NK-92 treated with Interleukin-12 subunit alpha and Interleukin-12 subunit beta, amount 100 ng/mL, for 24 hours (cell line): ENCODE data around the gene WDFY3.
"Not testable (repeated sequence)": the region's sequence is repeated elsewhere in the genome, so short reads cannot be mapped to it uniquely, and the experiment has no call there.

Source experiments
- DNase-seq: peaks from one replicate; lab custom pipeline; 2025; lab: John Stamatoyannopoulos, UW

The WDFY3 gene

GRCh38 chr4:84718699-84719098 is 247.8 kb downstream of the WDFY3 start:
- no peak for DNase-seq

DNA sequence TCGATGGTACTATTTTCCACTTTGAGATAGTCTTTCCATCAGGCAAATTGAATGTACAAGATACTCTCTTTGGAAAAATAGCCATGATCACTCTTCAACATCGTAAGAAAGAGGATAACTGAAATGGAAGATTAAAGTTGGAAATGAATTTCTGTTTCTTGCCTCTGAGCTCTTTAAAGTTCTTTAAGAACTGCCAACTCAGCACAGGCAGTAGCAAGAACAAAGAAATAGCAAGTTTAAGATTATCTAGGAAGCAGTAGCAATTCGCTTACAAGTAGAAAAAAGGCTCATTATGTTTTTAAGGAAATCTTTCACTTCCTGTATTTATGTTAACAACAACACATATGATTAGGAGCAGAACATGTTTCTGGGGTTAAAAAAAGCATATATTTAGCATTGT is 255.9 kb downstream of the WDFY3 start:
- DNase-seq, result no peak

GRCh38 chr4:84708406-84709135 is 257.9 kb downstream of the WDFY3 start:
- no peak for DNase-seq

- no peak for DNase-seq
These were observed 260.2 kb downstream of the WDFY3 start for GRCh38 chr4:84706286-84706685.

GRCh38 chr4:84699001-84699671 is 267.4 kb downstream of the WDFY3 start:
- no peak for DNase-seq

- no peak for DNase-seq
These were observed 268.8 kb downstream of the WDFY3 start for GRCh38 chr4:84697615-84698201.

DNA sequence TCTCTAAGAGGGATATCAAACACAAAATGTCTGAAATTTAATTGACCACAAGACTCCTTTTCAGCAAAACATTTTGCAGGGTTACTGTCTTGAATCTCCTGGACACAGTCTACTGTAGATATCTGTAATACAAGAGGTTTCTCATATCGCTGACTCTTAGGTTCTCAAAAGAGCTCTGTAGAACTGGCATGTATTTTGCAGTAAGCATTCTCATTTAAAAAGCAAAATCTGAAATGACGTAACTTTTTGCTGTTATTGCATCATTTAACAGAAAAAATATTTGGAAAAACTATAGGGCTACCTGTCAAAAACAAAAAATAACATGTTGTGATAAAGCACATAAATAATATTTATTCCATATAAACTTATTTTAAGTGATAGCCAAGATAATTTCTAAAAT is 269.3 kb downstream of the WDFY3 start:
- no peak for DNase-seq

DNA sequence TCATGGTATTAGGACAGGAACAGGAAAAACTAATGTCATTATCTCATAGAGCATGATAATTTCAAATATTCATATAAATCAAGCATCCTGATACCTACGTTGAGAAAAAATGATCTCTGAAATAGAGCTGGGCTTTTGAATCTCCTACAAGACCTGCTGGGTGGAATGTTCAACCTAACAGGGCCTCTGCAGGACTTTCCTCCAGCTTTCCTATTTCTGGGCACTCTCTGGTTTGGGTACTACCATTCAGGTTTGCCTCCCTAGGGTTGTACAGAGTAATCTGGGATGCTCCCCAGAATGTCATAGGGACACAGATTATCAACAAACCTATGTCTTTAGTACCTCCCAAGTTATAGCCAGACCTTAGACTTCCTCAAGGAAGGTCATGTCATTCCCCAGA is 274.7 kb downstream of the WDFY3 start:
- DNase-seq, result no peak

GRCh38 chr4:84691170-84691691 is 275.3 kb downstream of the WDFY3 start:
- no peak for DNase-seq

DNA sequence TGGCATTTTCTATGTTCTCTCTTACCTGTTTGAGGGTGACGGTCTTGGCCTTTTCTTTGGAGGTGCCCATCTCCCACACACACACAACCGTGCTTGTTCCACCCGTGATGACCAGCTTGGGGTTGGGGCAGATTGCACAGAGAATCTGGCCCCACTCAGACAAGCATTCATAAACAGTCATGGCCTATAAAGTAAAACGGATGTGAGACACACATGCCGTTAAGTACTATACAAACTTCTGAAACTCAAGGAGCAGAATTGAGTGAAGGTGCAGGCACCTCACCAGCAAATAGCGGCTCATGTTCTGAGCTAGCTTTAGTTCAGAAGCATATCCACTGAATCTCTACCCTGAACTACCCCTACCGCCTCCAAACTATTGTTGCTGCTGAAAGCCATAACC is 276.0 kb downstream of the WDFY3 start:
- no peak for DNase-seq

GRCh38 chr4:84689197-84689596 is 277.3 kb downstream of the WDFY3 start:
- DNase-seq, result no peak

- DNase-seq, result no peak
These were observed 277.9 kb downstream of the WDFY3 start for GRCh38 chr4:84688605-84689004.

GRCh38 chr4:84685105-84685504 is 281.4 kb downstream of the WDFY3 start:
- no peak for DNase-seq

GRCh38 chr4:84684361-84684760 is 282.1 kb downstream of the WDFY3 start:
- DNase-seq, result no peak

GRCh38 chr4:84683064-84683850 is 283.2 kb downstream of the WDFY3 start:
- no peak for DNase-seq

DNA sequence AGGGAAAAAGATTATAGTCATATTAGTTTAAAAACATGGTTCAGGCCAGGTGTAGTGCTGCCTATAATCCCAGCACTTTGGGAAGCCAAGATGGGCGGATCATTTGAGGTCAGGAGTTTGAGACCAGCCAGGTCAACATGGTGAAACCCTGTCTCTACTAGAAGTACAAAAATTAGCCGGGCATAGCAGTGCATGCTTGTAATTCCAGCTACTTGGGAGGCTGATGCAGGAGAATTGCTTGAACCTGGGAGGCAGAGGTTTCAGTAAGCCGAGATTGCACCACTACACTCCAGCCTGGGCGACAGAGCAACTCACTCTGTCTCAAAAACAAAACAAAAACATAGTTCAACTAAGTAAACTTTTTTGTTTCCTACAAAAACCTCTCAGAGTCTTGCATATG is 283.8 kb downstream of the WDFY3 start:
- DNase-seq, result not testable (repeated sequence)

DNA sequence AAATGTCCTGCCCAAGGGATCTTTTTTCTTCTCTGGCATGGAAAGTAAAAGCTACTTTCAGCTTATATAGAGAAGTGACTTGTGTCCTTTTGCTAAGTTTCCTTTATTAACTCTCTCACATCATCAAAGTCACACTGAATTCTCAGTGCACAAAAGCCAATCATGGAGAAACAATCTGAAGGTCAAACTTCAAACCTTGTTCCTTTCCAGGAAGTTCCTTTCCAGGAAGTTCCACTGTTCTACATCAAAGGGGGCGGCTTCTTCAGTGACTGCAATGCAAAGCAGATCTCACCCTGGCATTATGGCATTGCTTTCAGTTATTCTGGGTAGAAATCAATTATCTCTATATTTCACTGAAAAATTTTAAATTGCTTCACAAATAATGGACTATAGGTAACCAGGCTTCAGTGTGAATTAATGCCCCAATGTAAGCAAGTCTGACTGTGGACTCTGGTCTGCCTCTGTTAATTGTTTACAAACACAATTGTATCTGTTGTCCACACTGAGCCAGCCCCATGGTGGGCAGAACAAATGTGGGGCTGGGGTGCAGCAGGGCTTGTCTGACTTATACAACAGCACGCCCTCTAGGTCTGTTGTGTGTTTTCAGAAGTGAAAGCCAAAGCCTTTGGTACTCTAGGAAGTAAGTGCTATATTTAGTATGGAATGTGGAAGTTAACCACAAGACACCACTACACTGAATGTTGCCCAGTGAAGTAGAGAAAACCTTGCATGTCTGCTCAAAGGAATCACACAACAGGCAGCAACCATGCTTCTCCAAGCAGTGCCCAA is 284.8 kb downstream of the WDFY3 start:
- DNase-seq, result no peak

DNA sequence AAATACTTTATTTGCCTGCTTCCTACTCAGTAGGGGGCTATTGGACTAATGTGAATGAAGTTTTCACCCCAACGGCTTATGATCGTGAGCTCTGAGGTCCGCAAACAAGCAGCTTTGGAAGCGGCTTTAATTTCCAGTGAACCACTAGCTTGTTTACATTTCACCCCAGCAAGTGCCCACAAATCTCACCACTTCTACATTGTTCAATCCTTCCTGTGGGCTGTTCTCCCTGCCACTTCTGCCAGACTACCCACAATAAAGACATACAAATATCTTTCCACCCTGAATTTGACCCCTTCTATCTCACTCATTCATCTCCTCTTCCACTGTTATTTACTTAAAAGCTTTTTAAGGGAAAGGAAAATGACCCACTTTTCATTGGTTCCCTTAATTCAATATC is 285.5 kb downstream of the WDFY3 start:
- no peak for DNase-seq

GRCh38 chr4:84678976-84679744 is 287.3 kb downstream of the WDFY3 start:
- no peak for DNase-seq

- DNase-seq, result no peak
These were observed 288.5 kb downstream of the WDFY3 start for GRCh38 chr4:84677995-84678394.

- no peak for DNase-seq
These were observed 289.4 kb downstream of the WDFY3 start for GRCh38 chr4:84677093-84677492.
